Smooth muscle cell of bladder (primary cell): ENCODE measurements around the gene ZNF701. TPM values are rescaled to one million over a fixed set of nuclear protein-coding genes. Genes with fewer than 3 reads are reported as not detected.

ENCODE experiments used
- total RNA-seq: library from RNA; depleted of rRNA; stranded (reverse); fragments of >200 nt; gene quantifications from 2 replicates; pipeline ENCODE4 v1.2.3, GENCODE V29; 2014

The ZNF701 gene
- 10.4 and 12.0 TPM in 2 replicates for total RNA-seq

GRCh38 chr19:52570000-52570861 lies at the start of gene ZNF701:
TSS of gene ZNF701 (plus strand) at chr19:52570287. CDS start at chr19:52574148, 3,861 bp downstream.

GRCh38 chr19:52527134-52527955 lies 42.7 kb upstream of the ZNF701 start, which contains the start of gene ZNF808:
TSS of gene ZNF808 (plus strand) at chr19:52527668. CDS start at chr19:52543285, 15,617 bp downstream.

Other genes starting within 250 kb of the ZNF701 start
- gene ZNF610, start 234.0 kb upstream of the ZNF701 start, total RNA-seq = 2.3 and 3.6 TPM in 2 replicates
- gene ZNF880, start 200.4 kb upstream of the ZNF701 start, total RNA-seq = 33.1 and 37.4 TPM in 2 replicates
- gene ZNF528, start 172.4 kb upstream of the ZNF701 start, total RNA-seq = 23.9 and 29.4 TPM in 2 replicates
- gene ZNF534, start 141.1 kb upstream of the ZNF701 start, total RNA-seq = not detected in 2 replicates
- gene ZNF578, start 116.7 kb upstream of the ZNF701 start, total RNA-seq = 3.1 and 3.4 TPM in 2 replicates
- gene ZNF808, start 42.6 kb upstream of the ZNF701 start, total RNA-seq = 14.5 and 18.9 TPM in 2 replicates
- gene ZNF83, start 68.1 kb downstream of the ZNF701 start, total RNA-seq = 41.7 and 42.2 TPM in 2 replicates
- 8.8 and 9.1 TPM in 2 replicates for gene ZNF611, start 164.8 kb downstream of the ZNF701 start, total RNA-seq
- 2.4 and 3.0 TPM in 2 replicates for gene ZNF600, start 216.5 kb downstream of the ZNF701 start, total RNA-seq